HepG2 (cell line): Measurements from ENCODE around the gene AMIGO3. TPM values are rescaled to one million over a fixed set of nuclear protein-coding genes. Genes with fewer than 3 reads are reported as not detected.

Experiments used
- CAMTA2 ChIP-seq: sonication (generic); formaldehyde crosslinking; IDR thresholded peaks from 2 replicates; pipeline ENCODE4 v1.4.0; 2020; ENCODE audit warnings: mild to moderate bottlenecking, missing genetic modification reagents, borderline replicate concordance
- GABPA ChIP-seq, 2 experiments: IDR thresholded peaks; 2 replicates each; pipeline ENCODE4 v1.6.1; 2011 to 2016; ENCODE audit warnings: low read depth in 2 of 2, low read length in 1 of 2, missing biosample characterization in 1 of 2, missing genetic modification characterization in 1 of 2
- HDAC1 ChIP-seq: sonication (generic); formaldehyde crosslinking; IDR thresholded peaks from 2 replicates; pipeline ENCODE4 v1.5.1; 2020; ENCODE audit warnings: mild to moderate bottlenecking, missing genetic modification reagents
- HDAC6 ChIP-seq: fragments of 200-600 bp; sonication (generic); IDR thresholded peaks from 2 replicates; pipeline ENCODE4 v1.7.0; 2017; ENCODE audit warnings: mild to moderate bottlenecking, antibody characterized with exemption, low read length, low read depth
- HOXA3 ChIP-seq: sonication (generic); formaldehyde crosslinking; IDR thresholded peaks from 2 replicates; pipeline ENCODE4 v1.5.0; 2020; ENCODE audit warnings: missing genetic modification reagents
- KAT8 ChIP-seq: IDR thresholded peaks from 2 replicates; pipeline ENCODE4 v1.6.1; 2016; ENCODE audit warnings: missing genetic modification reagents, missing compliant biosample characterization
- KDM3A ChIP-seq: IDR thresholded peaks from 2 replicates; pipeline ENCODE4 v1.6.1; 2018; ENCODE audit warnings: low read depth, missing compliant biosample characterization
- KDM6A ChIP-seq: IDR thresholded peaks from 2 replicates; pipeline ENCODE4 v1.6.1; 2016; ENCODE audit warnings: low read depth
- MATR3 ChIP-seq: sonication (generic); formaldehyde crosslinking; IDR thresholded peaks from 2 replicates; pipeline ENCODE4 v1.4.0; 2020; ENCODE audit warnings: missing genetic modification reagents
- NCOR1 ChIP-seq: fragments of 200-600 bp; sonication (generic); IDR thresholded peaks from 2 replicates; pipeline ENCODE4 v1.7.0; 2017; ENCODE audit warnings: antibody characterized with exemption, low read length, borderline replicate concordance
- NFYB ChIP-seq: sonication (generic); formaldehyde crosslinking; IDR thresholded peaks from 2 replicates; pipeline ENCODE4 v1.4.0; 2020; ENCODE audit warnings: missing genetic modification reagents
- NR1H2 ChIP-seq: sonication (generic); formaldehyde crosslinking; IDR thresholded peaks from 2 replicates; pipeline ENCODE4 v1.8.1; 2022; ENCODE audit warnings: low read depth, missing genetic modification reagents, borderline replicate concordance
- PAX8 ChIP-seq: sonication (generic); formaldehyde crosslinking; IDR thresholded peaks from 2 replicates; pipeline ENCODE4 v1.8.0; 2022; ENCODE audit warnings: mild to moderate bottlenecking, missing genetic modification reagents, borderline replicate concordance
- PCBP1 ChIP-seq: fragments of 200-400 bp; formaldehyde crosslinking; IDR thresholded peaks from 2 replicates; pipeline ENCODE4 v1.6.1; 2017; ENCODE audit warnings: mild to moderate bottlenecking, low read depth, low read length, borderline replicate concordance
- RELA ChIP-seq: sonication (generic); formaldehyde crosslinking; IDR thresholded peaks from 2 replicates; pipeline ENCODE4 v1.4.0; 2020; ENCODE audit warnings: missing genetic modification reagents
- TRIM22 ChIP-seq: fragments of 450-650 bp; IDR thresholded peaks from 2 replicates; pipeline ENCODE4 v1.6.1; 2017
- ZBTB3 ChIP-seq: sonication (generic); formaldehyde crosslinking; IDR thresholded peaks from 2 replicates; pipeline ENCODE4 v1.4.0; 2020; ENCODE audit warnings: low read depth, mild to moderate bottlenecking, moderate library complexity, missing genetic modification reagents, borderline replicate concordance
- ZNF580 ChIP-seq: IDR thresholded peaks from 2 replicates; pipeline ENCODE4 v1.6.1; 2016; ENCODE audit warnings: low read depth, borderline replicate concordance
- ZNF740 ChIP-seq: sonication (generic); formaldehyde crosslinking; IDR thresholded peaks from 2 replicates; pipeline ENCODE4 v1.4.0; 2020; ENCODE audit warnings: missing genetic modification reagents
- ZNF75D ChIP-seq: sonication (generic); formaldehyde crosslinking; IDR thresholded peaks from 2 replicates; pipeline ENCODE4 v1.8.1; 2023; ENCODE audit warnings: missing genetic modification reagents, mild to moderate bottlenecking, borderline replicate concordance
- ZNF780A ChIP-seq: sonication (generic); formaldehyde crosslinking; IDR thresholded peaks from 2 replicates; pipeline ENCODE4 v1.8.0; 2022; ENCODE audit warnings: mild to moderate bottlenecking, missing genetic modification reagents, moderate library complexity
- ZNF878 ChIP-seq: sonication (generic); formaldehyde crosslinking; IDR thresholded peaks from 2 replicates; pipeline ENCODE4 v1.8.1; 2023; ENCODE audit warnings: mild to moderate bottlenecking, missing genetic modification reagents, moderate library complexity
- ZNF883 ChIP-seq: sonication (generic); formaldehyde crosslinking; IDR thresholded peaks from 2 replicates; pipeline ENCODE4 v1.5.1; 2020; ENCODE audit warnings: mild to moderate bottlenecking, missing genetic modification reagents; ENCODE audit errors: not compliant biosample characterization
- polyA plus RNA-seq, 8 experiments: library from polyadenylated mRNA; depleted of rRNA in 3 of 8; stranded (reverse) in 7 of 8; unstranded in 1 of 8; fragments of >200 nt; fragmentation: Illumina TruSeq in 4 of 8; extraction: Trizol in 4 of 8; gene quantifications; 2 replicates each; pipeline versions ENCODE4 v1.2.1 to v1.2.3, GENCODE V29; 2011 to 2016; ENCODE audit warnings: low read depth in 4 of 8, missing spikeins in 1 of 8, mixed read lengths in 1 of 8; ENCODE audit not compliant: insufficient read depth in 1 of 8
- total RNA-seq, 5 experiments: library from RNA; depleted of rRNA; stranded (reverse); fragments of >200 nt; fragmentation: Illumina TruSeq; extraction: Trizol; gene quantifications; 2 replicates each; pipeline ENCODE4 v1.2.3, GENCODE V29; 2016; ENCODE audit warnings: low read depth in 1 of 5
- TF ChIP-seq, protein P1 (sequence below): IDR thresholded peaks from 2 replicates; pipeline ENCODE4 v1.6.1; 2016; ENCODE audit warnings: control low read depth
- TF ChIP-seq, protein P2 (sequence below): sonication (generic); formaldehyde crosslinking; IDR thresholded peaks from 2 replicates; pipeline ENCODE4 v1.8.0; 2022; ENCODE audit warnings: mild to moderate bottlenecking, missing genetic modification reagents

AMIGO3 gene
- total and polyA plus RNA-seq, 2 of the 13 experiments (the other 11 are each of a cell fraction or from before 2014, with no cell fraction given) = 0.35 TPM; not detected in 1

DNA sequence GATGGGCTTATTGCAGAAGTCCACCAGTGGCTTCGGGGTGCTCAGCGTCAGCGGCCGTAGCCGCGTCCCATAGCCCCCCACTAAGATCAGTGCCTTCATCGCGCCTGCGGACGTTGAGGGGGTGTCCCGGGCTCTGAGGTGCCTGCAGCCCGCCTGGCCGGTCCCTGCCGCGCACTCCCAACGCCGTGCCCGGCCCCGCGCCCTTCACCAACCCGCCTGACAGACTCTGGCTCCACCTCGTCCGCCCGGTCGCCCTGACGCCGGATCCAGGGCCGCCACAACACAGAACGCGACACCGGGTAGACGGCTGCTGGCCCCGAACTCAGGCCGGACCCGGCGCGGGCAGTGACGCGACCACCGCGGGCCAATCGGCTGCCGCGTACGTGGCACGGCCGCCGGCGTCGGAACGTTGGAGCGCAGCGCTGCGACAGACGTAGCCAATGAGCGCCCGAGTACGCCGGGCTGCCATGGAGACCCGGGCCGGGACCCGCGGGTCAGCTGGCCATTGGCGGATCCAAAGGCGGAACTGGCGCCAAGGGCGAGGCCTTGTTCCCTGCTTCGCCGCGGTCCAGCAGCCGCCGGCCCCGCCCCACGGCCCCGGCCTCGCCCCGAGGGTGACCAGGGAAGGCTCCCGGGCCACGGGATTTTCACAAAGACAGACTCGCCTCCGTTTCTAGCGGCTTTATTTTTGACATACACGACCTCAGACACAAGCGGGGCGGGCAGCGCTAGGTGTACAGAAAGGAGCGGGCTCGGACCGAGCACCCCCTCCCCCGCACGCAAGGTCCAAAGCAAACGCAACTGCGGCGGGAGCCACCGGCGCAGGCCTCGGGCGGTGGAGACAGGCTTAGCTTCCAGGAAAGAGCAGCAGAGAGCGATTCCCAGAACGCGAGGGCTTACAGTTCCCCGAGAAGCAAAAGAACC, 4.4 kb upstream of the AMIGO3 start, which contains the start of gene GMPPB (continued):
- TF ChIP-seq, protein P1, sequence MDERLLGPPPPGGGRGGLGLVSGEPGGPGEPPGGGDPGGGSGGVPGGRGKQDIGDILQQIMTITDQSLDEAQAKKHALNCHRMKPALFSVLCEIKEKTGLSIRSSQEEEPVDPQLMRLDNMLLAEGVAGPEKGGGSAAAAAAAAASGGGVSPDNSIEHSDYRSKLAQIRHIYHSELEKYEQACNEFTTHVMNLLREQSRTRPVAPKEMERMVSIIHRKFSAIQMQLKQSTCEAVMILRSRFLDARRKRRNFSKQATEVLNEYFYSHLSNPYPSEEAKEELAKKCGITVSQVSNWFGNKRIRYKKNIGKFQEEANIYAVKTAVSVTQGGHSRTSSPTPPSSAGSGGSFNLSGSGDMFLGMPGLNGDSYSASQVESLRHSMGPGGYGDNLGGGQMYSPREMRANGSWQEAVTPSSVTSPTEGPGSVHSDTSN (CRISPR knock-in tag) = no peak
- no peak for TF ChIP-seq ZNF75D (CRISPR knock-in tag)
- no peak; the same call in 1 of the 2 replicates for TF ChIP-seq ZNF580
- no peak for TF ChIP-seq ZNF740 (CRISPR knock-in tag)
- no peak for TF ChIP-seq NR1H2 (CRISPR knock-in tag)
- no peak for TF ChIP-seq RELA (CRISPR knock-in tag)
- no peak for TF ChIP-seq ZBTB3 (CRISPR knock-in tag)
- peak; percentile 79; the same call in 1 of the 2 replicates for TF ChIP-seq CAMTA2 (CRISPR knock-in tag)
- peak; percentile 91 for TF ChIP-seq HOXA3 (CRISPR knock-in tag)
- TF ChIP-seq HDAC1 (CRISPR knock-in tag) = peak; percentile 92
- 0 out of 2 replicates have a peak, but pooled peaks have one; percentile 16 for TF ChIP-seq ZNF780A (CRISPR knock-in tag)
- peak; percentile 88 for TF ChIP-seq KAT8
- no peak for TF ChIP-seq KDM6A
- 0 out of 2 replicates have a peak, but pooled peaks have one; percentile 63 for TF ChIP-seq PAX8 (CRISPR knock-in tag)
- no peak for TF ChIP-seq HDAC6
- peak; percentile 94 for TF ChIP-seq NFYB (CRISPR knock-in tag)
- TF ChIP-seq ZNF883 = peak; percentile 64
- TF ChIP-seq MATR3 (CRISPR knock-in tag) = no peak
- TF ChIP-seq PCBP1 = no peak
- TF ChIP-seq ZNF878 (CRISPR knock-in tag) = peak; percentile 71; the same call in 1 of the 2 replicates
- no peak for TF ChIP-seq TRIM22
- no peak for TF ChIP-seq NCOR1
- TF ChIP-seq GABPA (IDR thresholded peaks at IDR 0.05; ENCODE audit: low read depth, low read length) = no peak
- TF ChIP-seq GABPA (CRISPR knock-in tag; IDR thresholded peaks at IDR 0.05; ENCODE audit: low read depth) = no peak
- TF ChIP-seq, protein P2, sequence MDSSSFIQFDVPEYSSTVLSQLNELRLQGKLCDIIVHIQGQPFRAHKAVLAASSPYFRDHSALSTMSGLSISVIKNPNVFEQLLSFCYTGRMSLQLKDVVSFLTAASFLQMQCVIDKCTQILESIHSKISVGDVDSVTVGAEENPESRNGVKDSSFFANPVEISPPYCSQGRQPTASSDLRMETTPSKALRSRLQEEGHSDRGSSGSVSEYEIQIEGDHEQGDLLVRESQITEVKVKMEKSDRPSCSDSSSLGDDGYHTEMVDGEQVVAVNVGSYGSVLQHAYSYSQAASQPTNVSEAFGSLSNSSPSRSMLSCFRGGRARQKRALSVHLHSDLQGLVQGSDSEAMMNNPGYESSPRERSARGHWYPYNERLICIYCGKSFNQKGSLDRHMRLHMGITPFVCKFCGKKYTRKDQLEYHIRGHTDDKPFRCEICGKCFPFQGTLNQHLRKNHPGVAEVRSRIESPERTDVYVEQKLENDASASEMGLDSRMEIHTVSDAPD (CRISPR knock-in tag) = no peak
- no peak for TF ChIP-seq KDM3A (CRISPR knock-in tag)
